Osteocyte (in vitro differentiated cells): ENCODE data around the gene IRGC. TPM values are rescaled to one million over a fixed set of nuclear protein-coding genes. Genes with fewer than 3 reads are reported as not detected.

Experiments used
- DNase-seq: peaks from one replicate; pipeline ENCODE4 v3.0.0; 2021; ENCODE audit warnings: mixed read lengths; ENCODE audit not compliant: unreplicated experiment; ENCODE audit errors: extremely low spot score
- H3K27ac Mint-ChIP-seq: one replicate; pipeline ENCODE4 v1.8.0; 2021; ENCODE audit warnings: mild to moderate bottlenecking, mixed read lengths; ENCODE audit not compliant: unreplicated experiment
- H3K27me3 Mint-ChIP-seq: one replicate; pipeline ENCODE4 v1.8.0; 2021; ENCODE audit warnings: mixed read lengths; ENCODE audit not compliant: unreplicated experiment
- H3K36me3 Mint-ChIP-seq: one replicate; pipeline ENCODE4 v1.8.0; 2021; ENCODE audit warnings: mixed read lengths; ENCODE audit not compliant: unreplicated experiment
- H3K4me1 Mint-ChIP-seq: one replicate; pipeline ENCODE4 v1.8.0; 2021; ENCODE audit warnings: mixed read lengths; ENCODE audit not compliant: unreplicated experiment
- H3K4me3 Mint-ChIP-seq: one replicate; pipeline ENCODE4 v1.8.0; 2021; ENCODE audit warnings: mild to moderate bottlenecking, moderate library complexity, mixed read lengths; ENCODE audit not compliant: unreplicated experiment
- H3K9me3 Mint-ChIP-seq: one replicate; pipeline ENCODE4 v1.8.0; 2021; ENCODE audit warnings: mixed read lengths; ENCODE audit not compliant: unreplicated experiment
- total RNA-seq: library from RNA; stranded (reverse); gene quantifications from 2 replicates; pipeline ENCODE4 v1.2.1, GENCODE V29; 2021
- TF ChIP-seq, protein P1 (sequence below): fragments of 200-600 bp; sonication (generic); IDR thresholded peaks from 2 replicates; pipeline ENCODE4 v1.5.0; 2021; ENCODE audit warnings: antibody characterized with exemption, mild to moderate bottlenecking, moderate library complexity

Gene IRGC
- total RNA-seq, 1 donor from 2014 or later, result not detected

DNA sequence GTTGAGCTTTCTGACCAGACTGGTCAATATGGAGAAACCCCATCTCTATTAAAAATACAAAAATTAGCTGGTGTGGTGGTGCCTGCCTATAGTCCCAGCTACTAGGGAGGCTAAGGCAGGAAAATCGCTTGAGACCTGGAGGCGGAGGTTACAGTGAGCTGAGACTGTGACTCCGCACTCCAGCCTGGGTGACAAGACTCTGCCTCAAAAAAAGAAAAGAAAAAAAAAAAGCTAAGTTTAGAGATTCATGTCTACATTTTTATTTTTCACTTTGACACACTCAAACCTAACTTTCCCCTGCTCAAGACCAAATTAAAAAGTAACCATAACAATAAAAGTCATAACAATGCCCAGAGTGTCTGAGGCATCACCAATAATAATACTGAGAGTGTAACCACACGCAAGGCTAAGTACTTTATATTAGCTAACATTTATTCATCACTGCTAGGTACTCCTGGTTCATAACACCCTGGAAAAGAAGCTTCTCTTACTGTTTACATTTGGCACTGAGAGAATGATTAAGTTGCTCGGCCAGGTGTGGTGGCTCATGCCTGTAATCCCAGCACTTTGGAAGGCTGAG, 5.7 kb downstream of the IRGC start:
- Mint-ChIP-seq H3K9me3 (no peaks in the 10 kb centered on the region), H3K27ac (no peak overlapping the region), H3K4me3 (no peak overlapping the region), H3K36me3 (no peaks in the 10 kb centered on the region), H3K27me3 (no peaks in the 10 kb centered on the region), H3K4me1 (no peaks in the 10 kb centered on the region)
- TF ChIP-seq, protein P1, sequence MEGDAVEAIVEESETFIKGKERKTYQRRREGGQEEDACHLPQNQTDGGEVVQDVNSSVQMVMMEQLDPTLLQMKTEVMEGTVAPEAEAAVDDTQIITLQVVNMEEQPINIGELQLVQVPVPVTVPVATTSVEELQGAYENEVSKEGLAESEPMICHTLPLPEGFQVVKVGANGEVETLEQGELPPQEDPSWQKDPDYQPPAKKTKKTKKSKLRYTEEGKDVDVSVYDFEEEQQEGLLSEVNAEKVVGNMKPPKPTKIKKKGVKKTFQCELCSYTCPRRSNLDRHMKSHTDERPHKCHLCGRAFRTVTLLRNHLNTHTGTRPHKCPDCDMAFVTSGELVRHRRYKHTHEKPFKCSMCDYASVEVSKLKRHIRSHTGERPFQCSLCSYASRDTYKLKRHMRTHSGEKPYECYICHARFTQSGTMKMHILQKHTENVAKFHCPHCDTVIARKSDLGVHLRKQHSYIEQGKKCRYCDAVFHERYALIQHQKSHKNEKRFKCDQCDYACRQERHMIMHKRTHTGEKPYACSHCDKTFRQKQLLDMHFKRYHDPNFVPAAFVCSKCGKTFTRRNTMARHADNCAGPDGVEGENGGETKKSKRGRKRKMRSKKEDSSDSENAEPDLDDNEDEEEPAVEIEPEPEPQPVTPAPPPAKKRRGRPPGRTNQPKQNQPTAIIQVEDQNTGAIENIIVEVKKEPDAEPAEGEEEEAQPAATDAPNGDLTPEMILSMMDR, result no peak
- DNase-seq, result no peak

DNA sequence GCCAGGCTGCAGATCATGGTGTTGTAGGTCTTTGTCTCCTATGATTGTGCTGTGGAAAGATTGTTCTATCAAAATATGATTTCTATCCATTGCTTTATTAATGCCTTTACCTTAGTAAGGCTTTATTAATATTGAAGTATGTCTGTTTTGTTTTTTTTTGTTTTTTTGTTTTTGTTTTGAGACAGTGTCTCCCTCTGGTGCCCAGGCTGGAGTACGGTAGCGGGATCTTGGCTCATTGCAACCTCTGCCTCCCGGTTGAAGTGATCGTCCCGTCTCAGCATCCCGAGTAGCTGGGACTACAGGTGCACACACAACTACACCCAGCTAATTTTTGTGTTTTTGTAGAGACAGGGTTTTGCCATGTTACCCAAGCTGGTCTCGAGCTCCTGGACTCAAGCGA, 7.7 kb downstream of the IRGC start:
- Mint-ChIP-seq H3K36me3 (peaks cover 7% of the 10 kb centered on the region), H3K27me3 (no peaks in the 10 kb centered on the region)
- DNase-seq, result no peak

DNA sequence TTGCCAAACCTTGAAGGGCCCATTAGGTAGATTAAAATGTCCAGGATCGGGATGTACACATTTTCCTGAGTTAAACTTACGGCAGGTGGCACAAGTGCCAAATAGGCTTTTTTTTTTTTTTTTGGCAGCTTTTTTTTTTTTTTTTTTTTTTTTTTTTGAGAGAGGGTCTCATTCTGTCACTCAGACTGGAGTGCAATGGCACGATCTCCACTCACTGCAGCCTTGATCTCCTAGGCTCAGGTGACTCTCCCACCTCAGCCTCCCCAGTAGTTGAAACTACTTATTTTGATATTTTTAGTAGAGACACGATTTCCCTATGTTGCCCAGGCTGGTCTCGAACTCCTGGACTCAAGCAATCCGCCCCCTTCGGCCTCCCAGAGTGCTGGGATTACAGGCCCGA, 9.0 kb downstream of the IRGC start:
- H3K4me3 Mint-ChIP-seq, result no peak overlapping the region
- H3K4me1 Mint-ChIP-seq, result peaks cover 3% of the 10 kb centered on the region
- no peaks in the 10 kb centered on the region for H3K27me3 Mint-ChIP-seq
- no peak overlapping the region for H3K27ac Mint-ChIP-seq
- H3K36me3 Mint-ChIP-seq, result peaks cover 11% of the 10 kb centered on the region
- TF ChIP-seq, protein P1, result no peak
- no peak for DNase-seq
- H3K9me3 Mint-ChIP-seq, result no peaks in the 10 kb centered on the region

More for the DNA sequence above, 7.7 kb downstream of the IRGC start:
- Mint-ChIP-seq H3K27ac (no peak overlapping the region), H3K4me1 (no peaks in the 10 kb centered on the region), H3K9me3 (no peaks in the 10 kb centered on the region), H3K4me3 (no peak overlapping the region)
- TF ChIP-seq, protein P1, result peak; percentile 20

DNA sequence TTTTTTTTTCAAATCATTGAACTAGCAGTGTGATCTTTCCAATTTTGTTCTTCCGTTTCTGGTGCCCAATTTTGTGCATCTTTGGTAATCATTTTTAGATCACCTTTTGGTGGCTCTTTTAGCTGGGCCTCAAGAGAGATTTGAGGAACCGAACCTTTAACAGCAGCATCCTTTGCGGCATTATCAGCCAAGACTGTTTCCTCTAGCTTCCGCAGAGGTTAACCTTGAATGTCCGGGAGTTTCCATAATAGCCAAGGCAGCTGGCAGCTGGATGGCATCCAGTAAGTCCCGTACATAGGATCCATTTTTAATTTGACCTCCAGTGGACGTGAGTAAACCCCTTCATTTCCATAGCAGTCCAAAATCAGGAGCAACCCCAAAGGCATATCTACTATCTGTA, 9.6 kb downstream of the IRGC start:
- peaks cover 7% of the 10 kb centered on the region for H3K4me1 Mint-ChIP-seq

DNA sequence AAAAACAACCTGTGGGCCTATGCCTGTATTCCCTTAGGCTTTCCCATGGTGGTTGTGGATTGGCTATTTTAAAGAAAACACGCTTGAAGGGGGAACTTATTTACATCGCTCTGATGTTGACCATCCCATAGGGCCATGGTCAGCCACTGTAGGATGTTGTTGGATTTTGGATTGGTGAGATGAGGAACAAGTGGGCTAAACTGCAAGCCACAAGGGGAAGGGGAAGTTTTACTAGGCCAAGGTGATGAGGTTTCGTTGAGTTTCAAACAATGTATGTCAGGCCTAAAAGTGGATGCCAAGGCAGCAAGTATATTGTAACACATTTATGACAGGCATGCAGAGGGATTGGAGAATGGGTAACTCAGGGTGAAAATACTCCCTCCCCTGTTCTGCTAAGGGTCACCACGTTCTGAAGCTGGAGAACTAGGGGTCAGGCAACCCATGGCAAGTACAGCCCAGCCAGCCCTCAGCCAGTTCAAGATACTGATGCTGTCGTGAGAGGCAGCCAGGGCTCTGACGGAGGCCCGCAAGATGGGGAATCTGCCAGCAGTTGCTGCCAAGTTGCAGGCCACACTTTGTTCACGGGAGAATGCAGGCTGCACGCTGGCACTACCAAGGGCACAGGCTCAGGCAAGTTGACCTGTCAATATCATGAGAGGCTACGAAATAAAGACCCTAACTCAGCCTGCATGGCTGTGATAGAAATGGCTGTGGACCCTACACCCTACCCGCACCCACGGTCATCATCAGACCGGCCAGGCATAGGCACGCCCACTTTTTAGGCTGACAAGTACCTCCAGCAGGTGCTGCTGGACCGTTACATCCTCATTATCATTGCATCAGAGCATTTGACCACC, 11.1 kb downstream of the IRGC start:
- Mint-ChIP-seq H3K27me3 (no peaks in the 10 kb centered on the region), H3K36me3 (peaks cover 14% of the 10 kb centered on the region), H3K4me1 (peaks cover 18% of the 10 kb centered on the region), H3K27ac (no peak overlapping the region), H3K9me3 (no peaks in the 10 kb centered on the region), H3K4me3 (no peak overlapping the region)
- DNase-seq, result no peak
- TF ChIP-seq, protein P1, result no peak

More for the DNA sequence above, 9.6 kb downstream of the IRGC start:
- TF ChIP-seq, protein P1, result no peak
- Mint-ChIP-seq H3K9me3 (no peaks in the 10 kb centered on the region), H3K36me3 (peaks cover 13% of the 10 kb centered on the region), H3K4me3 (no peak overlapping the region), H3K27ac (no peak overlapping the region), H3K27me3 (no peaks in the 10 kb centered on the region)
- no peak for DNase-seq
